Testis (tissue), 2 donors: Measurements from ENCODE around the gene WDHD1.

Experiments
- CTCF ChIP-seq, 3 experiments: fragments of 450-650 bp in 2 of 3; fragments of 200-600 bp in 1 of 3; sonication (generic) in 1 of 3; IDR thresholded peaks; one replicate each; pipeline ENCODE4 v1.5.1; 2016 to 2019; ENCODE audit warnings: antibody characterized with exemption in 3 of 3, mild to moderate bottlenecking in 2 of 3, moderate library complexity in 1 of 3
- POLR2A ChIP-seq: fragments of 450-650 bp; IDR thresholded peaks from one replicate; pipeline ENCODE4 v1.6.1; 2017; ENCODE audit warnings: antibody characterized with exemption, mild to moderate bottlenecking, moderate library complexity

- TF ChIP-seq CTCF (IDR thresholded peaks at IDR 0.05) = no peak
- TF ChIP-seq POLR2A = no peak
These were observed 11.8 kb upstream of the WDHD1 start for GRCh38 chr14:55038708-55039107.
